Left hindlimb (tissue), 1 donor: Measurements from ENCODE around the gene RPL37.
"Not testable (repeated sequence)": the region's sequence is repeated elsewhere in the genome, so short reads cannot be mapped to it uniquely, and the experiment has no call there.

ENCODE experiments used
- DNase-seq: peaks from one replicate; pipeline ENCODE4 v3.0.0-alpha.2; 2018

The RPL37 gene

DNA sequence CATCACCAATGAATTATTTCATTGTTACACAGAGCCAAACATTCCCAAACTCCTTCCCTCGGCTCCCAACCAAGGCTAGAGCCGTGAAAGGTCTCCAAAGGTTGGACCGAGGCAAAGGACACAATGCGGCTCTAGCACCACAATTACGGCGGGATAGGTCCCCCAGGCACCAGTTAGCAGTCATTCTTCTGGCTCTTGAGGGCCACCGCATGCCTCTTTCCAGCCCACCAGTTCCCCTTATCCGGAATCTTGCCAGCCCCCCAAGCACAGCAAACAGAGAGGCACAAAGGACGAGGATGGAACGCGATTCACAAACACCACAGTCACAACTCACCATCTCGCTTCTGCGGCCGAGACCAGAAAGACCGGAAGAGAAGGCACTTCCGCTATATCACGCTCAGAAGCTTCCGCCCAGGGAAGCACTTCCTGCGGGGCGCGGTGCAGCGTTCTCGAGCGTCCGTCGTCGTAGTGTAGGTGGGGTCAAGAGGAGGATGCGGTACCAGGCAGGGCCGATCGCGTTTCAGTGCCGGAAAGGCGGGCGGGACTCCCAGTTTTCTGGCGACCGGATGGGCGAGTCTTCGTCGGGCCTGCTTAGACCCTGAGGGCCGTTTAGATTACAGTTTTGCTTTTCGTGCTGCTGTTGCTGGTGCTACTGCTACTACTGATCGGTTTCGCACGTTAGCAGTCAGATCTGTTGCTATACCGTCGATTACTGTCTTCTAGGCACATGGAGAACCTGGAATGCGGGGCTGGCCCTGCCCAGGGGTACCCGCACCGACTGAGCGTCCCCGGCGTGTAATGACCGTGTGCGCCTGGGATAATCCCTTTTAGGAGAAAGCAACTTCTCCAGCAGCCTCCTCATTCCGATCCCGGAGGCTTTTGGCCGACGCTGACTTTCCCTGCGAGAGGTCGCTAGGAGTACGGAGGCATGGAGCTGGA is at the start of gene RPL37:
Gene RPL37, minus strand, starts transcription at position 374 of the 939 bp plus-strand sequence. Its CDS starts 37 bp downstream, at position 337.
- peak; percentile 97 for DNase-seq

DNA sequence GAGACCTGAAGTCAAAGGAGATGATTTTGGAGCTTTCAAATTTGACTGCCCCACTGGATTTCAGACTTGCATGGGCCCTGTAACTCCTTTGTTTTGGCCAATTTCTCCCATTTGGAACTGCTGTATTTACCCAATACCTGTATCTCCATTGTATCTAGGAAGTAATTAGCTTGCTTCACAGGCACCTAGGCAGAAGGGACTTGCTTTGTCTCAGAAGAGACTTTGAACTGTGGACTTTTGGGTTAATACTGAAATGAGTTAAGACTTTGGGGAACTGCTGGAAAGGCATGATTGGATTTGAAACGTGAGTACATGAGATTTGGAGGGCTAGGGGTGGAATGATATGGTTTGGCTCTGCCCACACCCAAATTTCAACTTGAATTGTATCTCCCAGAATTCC is 48.0 kb upstream of the RPL37 start:
- not testable (repeated sequence) for DNase-seq

DNA sequence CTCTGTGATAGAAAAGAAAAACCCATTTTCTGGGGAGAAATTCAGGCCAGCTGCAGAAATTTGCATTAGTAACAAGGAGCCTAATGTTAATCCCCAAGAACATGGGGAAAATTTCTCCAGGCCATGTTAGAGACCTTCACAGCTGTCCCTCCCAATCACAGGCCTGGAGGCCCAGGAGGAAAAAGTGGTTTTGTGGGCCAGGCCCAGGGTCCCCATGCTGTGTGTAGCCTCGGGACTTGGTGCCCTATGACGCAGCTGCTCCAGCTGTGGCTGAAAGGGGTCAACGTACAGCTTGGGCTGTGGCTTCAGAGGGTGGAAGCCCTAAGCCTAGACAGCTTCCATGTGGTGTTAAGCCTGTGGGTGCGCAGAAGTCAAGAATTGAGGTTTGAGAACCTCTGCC is 47.3 kb upstream of the RPL37 start:
- DNase-seq: no peak

DNA sequence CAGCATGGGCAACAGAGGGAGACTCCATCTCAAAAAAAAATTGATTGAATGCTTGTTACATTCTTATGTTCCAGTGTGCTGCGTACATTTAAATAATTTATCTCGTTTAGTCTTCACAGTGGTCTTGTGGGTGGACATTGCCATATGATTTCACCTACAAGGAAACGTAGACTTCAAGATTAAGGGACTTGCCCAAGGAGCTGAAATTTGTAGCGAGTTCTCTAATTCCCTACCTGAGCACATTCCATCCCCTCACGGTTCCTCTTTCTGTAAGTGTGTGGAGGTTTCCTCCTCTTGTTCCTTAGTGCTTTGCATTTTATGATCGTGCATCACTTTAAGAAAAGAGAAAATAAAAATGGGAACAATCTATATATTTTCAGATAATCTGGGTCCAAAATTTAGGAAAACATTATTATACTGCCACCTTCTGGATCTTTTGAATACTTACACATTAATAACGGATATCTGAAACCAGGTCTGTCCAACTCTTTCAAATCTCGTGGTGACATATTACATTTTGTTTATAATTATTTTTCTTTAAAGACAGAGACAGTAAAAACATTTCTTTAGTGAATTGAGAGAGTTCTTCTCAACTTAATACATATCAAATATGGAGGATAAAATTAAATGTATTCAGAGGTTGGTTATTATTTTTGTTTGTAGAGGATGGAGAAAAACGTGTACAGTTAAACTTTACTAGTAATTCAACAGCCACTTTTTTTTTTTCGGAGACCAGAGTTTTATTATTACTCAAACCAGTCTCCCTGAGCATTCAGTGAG is 44.3 kb upstream of the RPL37 start:
- DNase-seq: no peak

DNA sequence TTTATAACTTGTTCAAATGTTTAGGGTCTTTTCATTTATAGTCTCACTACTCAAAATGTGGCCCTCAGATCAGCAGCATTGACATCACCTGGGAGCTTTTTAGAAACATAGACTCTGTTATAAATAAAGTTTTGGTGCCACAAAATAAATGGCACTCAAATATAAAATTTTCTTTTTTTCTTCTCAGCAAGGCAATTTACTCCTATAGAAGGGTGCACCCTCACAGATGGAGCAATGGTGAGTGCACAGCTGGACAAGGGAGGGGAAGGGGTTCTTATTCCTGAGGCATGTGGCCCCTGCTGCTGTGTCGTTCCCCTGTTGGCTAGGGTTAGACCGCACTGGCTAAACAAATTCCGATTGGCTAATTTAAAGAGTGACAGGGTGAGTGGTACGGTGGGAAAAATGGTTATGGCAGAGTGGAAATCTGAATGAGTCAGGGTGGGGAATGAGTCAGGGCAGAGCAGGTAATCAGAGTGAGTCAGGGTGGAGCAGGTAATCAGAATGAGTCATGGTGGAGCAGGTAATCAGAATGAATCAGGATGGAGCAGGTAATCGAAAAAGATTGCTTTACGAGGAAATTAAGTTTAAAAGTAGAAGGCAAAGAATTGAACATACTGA is 42.5 kb upstream of the RPL37 start:
- DNase-seq: no peak

DNA sequence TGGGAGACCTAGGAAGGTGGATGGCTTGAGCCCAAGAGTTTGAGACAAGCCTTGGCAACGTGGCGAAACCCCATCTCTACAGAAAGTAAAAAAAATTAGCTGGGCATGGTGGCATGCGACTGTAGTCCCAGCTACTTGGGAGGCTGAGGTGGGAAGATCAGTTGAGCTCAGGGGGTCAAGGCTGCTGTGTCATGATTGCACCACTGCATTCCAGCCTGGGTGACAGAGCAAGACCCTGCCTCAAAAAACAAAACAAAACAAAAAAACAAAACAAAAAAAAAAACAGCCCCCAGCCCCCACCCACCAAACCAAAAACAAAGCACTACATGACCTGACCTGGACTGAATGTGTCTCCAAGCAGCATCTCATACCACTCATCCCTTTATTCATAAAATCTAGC is 40.9 kb upstream of the RPL37 start:
- DNase-seq: no peak

DNA sequence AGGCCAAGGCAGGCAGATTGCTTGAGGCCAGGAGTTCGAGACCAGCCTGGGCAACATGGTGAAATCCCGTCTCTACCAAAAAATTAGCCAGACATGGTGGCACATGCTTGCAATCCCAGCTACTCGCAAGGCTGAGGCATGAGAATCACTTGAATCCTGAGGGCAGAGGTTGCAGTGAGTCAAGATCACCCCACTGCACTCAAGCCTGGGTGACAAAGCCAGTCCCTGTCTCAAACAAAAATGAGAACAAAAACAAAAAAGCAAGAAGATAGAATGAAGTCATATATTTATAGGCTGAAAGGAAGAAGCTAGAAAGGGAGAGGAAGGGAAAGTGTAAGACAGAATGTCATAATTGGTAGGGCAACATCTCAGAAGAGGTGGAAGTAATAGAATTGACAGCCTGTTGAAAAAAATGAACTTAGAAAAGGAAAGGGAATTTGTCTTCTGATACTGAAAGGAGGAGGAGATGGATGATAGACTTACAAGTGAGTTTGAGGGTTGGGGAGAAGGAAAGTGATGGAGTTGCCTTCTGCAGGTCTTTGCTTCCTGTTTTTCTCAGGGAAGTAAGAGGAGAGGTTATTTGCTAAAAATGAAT is 38.4 kb upstream of the RPL37 start:
- DNase-seq: no peak

DNA sequence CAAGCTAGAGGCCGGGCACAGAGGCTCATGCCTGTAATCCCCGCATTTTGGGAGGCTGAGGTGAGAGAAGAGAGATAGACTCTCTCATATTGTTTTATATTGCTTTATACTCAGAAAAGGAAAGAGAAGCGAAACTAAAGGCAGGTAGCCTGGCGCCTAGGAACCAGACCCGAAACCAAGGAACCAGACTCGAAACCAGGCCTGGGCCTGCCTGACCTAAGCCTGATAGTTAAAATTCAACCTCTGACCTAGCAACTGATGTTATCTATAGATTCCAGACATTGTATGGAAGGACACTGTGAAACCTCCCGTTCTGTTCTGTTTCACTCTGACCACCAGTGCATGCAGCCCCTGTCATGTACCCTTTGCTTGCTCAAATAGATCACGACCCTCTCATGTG is 37.2 kb upstream of the RPL37 start:
- DNase-seq: not testable (repeated sequence)

DNA sequence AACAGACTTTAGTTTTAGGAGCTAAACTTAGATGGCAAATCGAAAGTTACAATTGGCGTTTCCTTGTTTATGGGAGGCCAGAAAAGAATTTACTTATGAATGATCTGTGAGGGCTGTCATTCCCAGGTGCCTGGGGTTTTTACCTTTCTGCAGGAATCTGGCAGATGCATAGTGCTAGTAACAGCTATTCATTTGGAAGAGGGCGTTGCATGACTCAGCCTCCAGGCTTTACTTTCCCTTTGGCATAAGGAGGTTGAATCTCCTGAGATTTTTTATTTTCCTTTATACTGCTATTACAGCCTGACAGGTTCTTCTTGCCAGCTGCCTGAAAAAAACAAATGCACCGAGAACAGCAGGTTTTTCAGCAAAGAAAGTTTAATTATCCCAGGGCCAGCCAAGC is 36.2 kb upstream of the RPL37 start:
- no peak for DNase-seq

DNA sequence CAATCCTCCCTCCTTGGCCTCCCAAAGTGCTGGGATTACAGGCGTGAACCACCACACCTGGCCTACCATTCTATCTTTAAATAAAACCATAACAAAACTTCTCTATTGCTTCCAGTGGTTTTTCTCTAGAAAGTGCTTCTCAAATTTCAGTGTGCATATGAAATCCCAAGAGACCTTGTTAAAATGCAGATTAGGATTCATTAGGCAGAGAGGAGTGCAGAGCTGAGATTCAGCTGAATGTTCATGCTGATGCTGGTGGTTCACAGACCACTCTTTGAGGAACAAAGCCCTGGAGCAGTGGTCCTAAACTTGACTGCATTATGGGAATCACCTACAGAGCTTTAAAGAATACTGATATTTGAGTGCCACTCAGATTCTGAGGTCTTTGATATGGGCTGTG is 34.4 kb upstream of the RPL37 start:
- no peak for DNase-seq

DNA sequence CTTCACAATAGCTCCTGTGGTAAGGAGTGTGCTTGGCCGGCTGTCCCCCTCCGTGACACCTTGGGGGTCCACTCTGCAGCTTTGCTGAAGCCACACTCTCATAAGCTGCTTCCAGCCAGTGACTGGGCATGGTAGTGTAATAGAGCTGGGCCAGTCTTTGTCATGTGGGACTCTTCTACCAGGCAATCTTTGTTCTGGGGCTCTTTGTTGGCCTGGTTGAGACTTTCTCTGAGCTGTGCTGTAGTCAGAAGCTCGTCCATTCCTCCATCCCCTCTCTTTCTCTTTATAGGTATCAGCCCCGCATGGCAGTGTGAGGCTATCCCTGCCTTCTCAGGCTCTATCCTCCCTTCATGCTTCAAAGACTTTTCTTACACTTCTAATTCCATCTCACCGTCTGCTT is 31.8 kb upstream of the RPL37 start:
- no peak for DNase-seq

DNA sequence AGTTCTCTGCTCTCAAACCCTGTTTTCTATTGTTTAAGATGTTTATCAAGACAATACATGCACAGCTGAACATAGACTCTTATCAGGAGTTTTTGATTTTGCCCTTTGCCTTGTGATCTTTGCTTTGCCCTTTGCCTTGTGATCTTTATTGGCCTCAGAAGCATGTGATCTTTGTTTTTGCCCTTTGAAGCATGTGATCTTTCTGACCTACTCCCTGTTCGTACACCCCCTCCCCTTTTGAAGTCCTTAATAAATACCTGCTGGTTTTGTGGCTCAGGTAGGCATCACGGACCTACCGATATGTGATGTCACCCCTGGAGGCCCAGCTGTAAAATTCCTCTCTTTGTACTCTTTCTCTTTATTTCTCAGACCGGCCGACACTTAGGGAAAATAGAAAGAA is 30.0 kb upstream of the RPL37 start:
- not testable (repeated sequence) for DNase-seq

DNA sequence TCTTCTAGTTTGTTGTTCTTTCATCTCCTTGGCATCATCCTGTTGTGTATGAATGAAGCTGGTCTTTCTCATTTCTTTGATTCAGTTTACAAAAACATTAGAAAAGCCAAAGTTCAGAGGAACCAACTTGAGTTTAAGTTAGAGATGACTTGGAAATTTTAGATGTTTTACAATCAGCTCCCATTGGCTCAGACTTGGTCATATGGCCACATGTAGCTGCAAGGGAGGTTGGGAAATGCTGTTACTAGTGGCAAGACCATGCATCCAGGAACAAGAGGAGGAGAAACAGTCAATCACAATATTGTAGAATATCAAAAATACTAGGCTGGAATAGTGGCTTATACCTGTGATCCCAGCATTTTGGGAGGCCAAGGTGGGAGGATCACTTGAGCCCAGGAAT is 25.7 kb upstream of the RPL37 start:
- DNase-seq: no peak

DNA sequence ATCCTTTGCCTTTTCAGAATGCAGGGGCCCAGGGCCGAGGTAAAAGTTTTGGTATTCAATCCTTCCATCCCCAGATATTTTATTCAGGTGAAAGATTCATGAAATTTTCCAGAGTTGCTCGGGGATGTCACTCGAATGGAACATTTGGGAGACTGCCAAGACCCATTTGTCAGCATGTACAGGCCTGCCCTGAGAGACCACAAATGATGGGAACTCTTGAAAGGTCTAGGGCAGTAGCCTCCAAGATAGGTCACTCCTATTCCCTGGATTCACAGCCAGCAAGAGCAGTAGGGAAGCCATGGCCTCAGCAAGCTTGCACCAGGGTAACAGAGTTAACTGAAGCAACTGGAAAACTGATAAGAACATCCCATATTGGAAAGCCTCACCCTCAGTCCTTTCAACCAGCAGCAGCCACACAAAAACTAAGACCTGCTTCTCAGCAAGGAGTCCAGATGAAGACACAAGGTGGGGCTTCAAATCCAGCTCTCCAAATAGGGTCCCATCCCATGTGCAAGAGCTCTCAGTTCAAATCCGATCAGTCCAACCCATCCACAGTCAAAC is 18.7 kb upstream of the RPL37 start:
- no peak for DNase-seq

DNA sequence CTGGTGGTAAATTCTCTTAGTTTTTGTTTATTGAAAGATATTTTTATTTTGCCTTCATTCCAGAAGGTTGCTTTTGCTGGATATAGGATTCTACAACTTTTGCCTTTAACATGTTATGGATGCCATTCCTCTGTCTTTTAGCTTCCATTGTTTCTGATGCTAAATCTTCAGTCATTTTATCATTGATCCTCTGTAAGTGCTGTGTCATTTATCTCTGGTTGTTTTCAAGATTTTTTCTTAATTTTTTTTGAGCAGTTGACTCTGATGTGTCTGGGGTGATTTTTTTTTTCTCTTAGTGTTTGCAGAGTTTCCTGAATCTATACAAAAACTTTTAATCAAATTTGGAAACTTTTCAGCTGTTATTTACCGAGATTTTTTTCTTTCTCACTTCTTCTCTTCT is 12.5 kb upstream of the RPL37 start:
- DNase-seq: no peak

DNA sequence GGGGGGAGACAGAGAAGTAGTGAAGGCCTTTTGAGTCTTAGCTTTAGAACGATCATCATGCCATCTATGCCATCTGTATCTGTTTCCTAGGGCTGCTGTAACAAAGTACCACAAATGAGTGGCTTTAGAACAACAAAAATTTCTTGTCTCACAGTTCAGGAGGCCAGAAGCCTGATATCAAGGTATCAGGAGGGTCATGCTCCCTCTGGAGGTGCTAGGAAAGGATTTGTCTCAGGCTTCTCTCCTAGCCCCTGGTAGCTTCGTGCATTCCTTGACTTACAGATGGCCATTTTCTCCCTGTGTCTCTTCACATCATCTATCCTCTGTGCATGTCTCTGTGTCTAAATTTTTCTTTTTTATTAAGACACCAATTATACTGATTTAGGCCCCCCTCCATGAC is 11.3 kb upstream of the RPL37 start:
- no peak for DNase-seq

DNA sequence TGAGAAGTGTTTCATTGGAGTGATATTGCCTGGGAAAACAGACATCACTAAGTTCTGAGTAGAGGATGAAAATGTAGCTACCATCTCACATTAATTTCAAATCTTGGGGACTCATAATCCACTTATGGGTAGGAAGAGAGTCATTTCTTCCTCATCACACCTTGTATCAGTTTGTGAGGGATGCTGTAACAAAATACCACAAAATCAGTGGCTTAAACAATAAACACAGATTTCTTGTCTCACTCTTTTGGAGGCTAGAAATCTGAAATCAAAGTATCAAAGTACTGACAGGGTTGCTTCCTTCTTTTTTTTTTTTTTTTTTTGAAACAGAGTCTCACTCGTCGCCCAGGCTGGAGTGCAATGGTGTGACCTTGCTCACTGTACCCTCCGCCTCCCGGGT is 9.5 kb upstream of the RPL37 start:
- DNase-seq: no peak

DNA sequence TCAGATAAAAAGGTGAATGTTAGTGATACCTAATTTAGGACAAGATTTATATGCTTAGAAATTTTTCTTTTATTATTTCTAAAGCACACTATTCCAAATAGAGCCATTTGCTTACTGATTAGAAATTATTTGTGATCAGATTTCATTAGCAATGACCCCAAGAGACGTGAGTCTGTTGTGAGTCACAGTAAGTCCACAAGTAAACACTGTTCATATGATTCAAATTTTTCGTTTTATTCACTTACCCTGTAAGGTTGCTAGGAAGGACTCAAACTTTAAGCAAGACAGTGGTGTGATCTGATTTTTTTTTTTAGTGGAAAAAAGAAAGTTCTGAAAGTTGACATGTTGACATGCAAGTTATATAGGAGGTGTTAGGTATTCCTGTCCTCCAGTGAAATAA is 7.3 kb upstream of the RPL37 start:
- no peak for DNase-seq

DNA sequence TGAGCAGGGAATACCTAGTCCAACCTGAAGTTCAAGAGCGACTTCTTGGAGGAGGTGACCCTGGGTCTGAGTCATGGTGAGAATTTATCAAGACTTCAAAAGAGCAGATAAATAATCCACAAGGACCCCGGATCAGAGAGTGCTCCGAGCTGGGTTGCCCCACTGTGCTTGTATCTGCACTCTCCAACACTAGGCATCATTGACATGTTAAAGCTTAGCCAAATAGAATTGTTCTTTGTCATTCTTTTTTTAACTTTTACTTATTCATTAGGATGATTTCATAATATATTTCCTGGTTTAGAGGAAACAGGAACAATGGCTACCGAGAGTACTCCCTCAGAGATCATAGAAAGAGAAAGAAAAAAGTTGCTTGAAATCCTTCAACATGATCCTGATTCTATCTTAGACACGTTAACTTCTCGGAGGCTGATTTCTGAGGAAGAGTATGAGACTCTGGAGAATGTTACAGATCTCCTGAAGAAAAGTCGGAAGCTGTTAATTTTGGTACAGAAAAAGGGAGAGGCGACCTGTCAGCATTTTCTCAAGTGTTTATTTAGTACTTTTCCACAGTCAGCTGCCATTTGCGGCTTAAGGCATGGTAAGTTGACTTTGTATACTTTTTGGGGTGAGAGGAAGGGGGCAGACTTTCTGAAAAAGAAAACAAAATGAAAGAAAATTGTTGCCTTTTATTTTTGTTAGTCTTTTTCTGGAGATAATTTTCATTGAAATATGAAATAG is 6.2 kb upstream of the RPL37 start, which contains the start of gene CARD6:
Gene CARD6, plus strand, starts transcription at position 300 of the 738 bp plus-strand sequence. Its CDS starts 16 bp downstream, at position 316.
- no peak for DNase-seq

DNA sequence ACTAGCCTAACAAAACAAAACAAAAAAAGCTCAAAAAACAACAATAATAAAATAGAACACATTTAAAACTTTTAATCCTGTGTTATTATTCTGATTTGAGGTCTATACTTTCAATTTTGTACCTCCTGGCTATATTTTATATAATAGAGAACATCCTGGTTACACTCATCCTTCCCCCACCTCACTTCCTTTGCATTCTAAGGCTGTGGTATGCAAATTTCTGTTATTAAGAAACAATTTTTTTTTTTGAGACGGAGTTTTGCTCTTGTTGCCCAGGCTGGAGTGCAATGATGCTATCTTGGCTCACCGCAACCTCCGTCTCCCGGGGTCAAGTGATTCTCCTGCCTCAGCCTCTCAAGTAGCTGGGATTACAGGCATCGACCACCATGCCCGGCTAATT is 3.1 kb upstream of the RPL37 start:
- no peak for DNase-seq

DNA sequence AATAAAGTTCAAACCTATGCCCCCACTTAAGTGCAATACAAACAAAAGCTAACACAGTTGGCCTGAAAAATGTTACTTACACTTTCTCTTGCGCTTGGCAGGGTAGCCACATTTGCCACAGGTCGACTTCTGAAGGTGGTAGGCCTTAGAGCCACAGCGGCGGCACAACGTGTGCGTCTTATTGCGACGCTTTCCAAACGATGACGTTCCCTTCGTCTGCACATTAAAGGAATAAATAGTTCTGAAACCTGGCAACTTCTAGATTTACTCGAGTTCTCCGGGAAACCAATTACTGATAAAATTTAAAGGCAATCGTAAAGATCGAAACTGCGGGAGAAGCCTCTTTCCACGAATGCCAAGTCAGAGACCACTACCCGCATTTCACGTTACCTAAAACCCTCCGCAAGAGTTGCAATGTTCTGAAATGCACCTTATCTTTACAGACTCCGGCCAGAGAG is 602 bp downstream of the RPL37 start:
- DNase-seq: peak; percentile 36

DNA sequence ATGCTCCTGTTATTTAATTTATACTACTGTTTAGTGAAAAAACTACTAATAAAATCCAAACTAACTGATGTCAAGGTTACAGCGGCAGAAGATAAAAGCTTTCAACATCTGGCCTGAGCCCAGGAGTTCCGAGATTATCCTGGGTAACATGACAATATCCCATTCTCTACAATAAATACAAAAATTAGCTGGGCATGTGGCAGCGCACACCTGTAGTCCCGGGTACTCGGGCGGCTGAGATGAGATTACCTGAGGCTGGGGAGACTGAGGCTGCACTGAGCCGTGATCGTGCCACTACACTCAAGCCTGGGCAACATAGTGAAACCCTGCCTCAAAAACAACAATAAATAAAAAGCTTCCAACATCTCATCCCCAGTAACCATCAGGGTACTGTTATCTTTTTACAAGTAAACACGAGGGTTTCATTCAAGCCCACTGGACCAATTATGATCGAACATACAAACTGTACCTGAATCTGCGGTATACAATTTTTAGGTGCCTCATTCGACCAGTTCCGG is 1.3 kb downstream of the RPL37 start:
- no peak for DNase-seq
